Mesenchymal stem cell (in vitro differentiated cells and primary cell): ENCODE data around the gene RAD51B.

Source experiments
- DNase-seq: peaks from one replicate; pipeline ENCODE4 v3.0.0-alpha.2; 2013
- H2AFZ ChIP-seq: one replicate; pipeline ENCODE4 v1.6.1; 2013; ENCODE audit warnings: low read depth, mild to moderate bottlenecking, control low read depth, inconsistent platforms, low read length, moderate library complexity
- H2AK5ac ChIP-seq: 2 replicates; pipeline ENCODE4 v1.6.1; 2013; ENCODE audit warnings: low read length, moderate library complexity, mild to moderate bottlenecking, inconsistent platforms; ENCODE audit not compliant: severe bottlenecking
- H2BK120ac ChIP-seq: one replicate; pipeline ENCODE4 v1.6.1; 2013; ENCODE audit warnings: low read depth, mild to moderate bottlenecking, inconsistent platforms, low read length, moderate library complexity
- H2BK12ac ChIP-seq, 2 experiments: one replicate each; pipeline ENCODE4 v1.6.1; 2013; ENCODE audit warnings: inconsistent platforms in 2 of 2, low read length in 2 of 2, mild to moderate bottlenecking in 2 of 2, moderate library complexity in 2 of 2, control low read depth in 1 of 2
- H2BK15ac ChIP-seq: one replicate; pipeline ENCODE4 v1.6.1; 2013; ENCODE audit warnings: mild to moderate bottlenecking, low read depth, inconsistent platforms; ENCODE audit not compliant: poor library complexity, severe bottlenecking
- H2BK5ac ChIP-seq: 2 replicates; pipeline ENCODE4 v1.6.1; 2013; ENCODE audit warnings: low read depth, mild to moderate bottlenecking, low read length, control low read depth, inconsistent platforms; ENCODE audit not compliant: poor library complexity, severe bottlenecking
- H3K14ac ChIP-seq, 2 experiments: one replicate each; pipeline ENCODE4 v1.6.1; 2013; ENCODE audit warnings: inconsistent platforms in 2 of 2, low read length in 2 of 2, control low read depth in 1 of 2, mild to moderate bottlenecking in 1 of 2, moderate library complexity in 1 of 2
- H3K18ac ChIP-seq, 2 experiments: one replicate each; pipeline ENCODE4 v1.6.1; 2013; ENCODE audit warnings: inconsistent platforms in 2 of 2, low read length in 2 of 2, control low read depth in 1 of 2, low read depth in 1 of 2, mild to moderate bottlenecking in 1 of 2
- H3K23ac ChIP-seq, 2 experiments: one replicate each; pipeline ENCODE4 v1.6.1; 2013; ENCODE audit warnings: inconsistent platforms in 2 of 2, low read length in 2 of 2, mild to moderate bottlenecking in 2 of 2, moderate library complexity in 2 of 2, control low read depth in 1 of 2
- H3K27ac ChIP-seq: 2 replicates; pipeline ENCODE4 v1.5.1; 2013; ENCODE audit warnings: mild to moderate bottlenecking, moderate library complexity, low read length, control low read depth, inconsistent platforms; ENCODE audit not compliant: poor library complexity, severe bottlenecking
- H3K27me3 ChIP-seq, 2 experiments: 2 replicates each; pipeline versions ENCODE4 v1.6.1 to v1.7.0; 2013; ENCODE audit warnings: low read length in 2 of 2, mild to moderate bottlenecking in 2 of 2, moderate library complexity in 2 of 2, control low read depth in 1 of 2, inconsistent platforms in 1 of 2; ENCODE audit not compliant: control insufficient read depth in 1 of 2, insufficient read depth in 1 of 2
- H3K36me3 ChIP-seq, 2 experiments: 2 replicates each; pipeline versions ENCODE4 v1.6.1 to v1.7.0; 2013; ENCODE audit warnings: low read length in 2 of 2, control low read depth in 1 of 2, inconsistent platforms in 1 of 2, low read depth in 1 of 2, mild to moderate bottlenecking in 1 of 2; ENCODE audit not compliant: insufficient read depth in 2 of 2, control insufficient read depth in 1 of 2
- H3K4ac ChIP-seq, 2 experiments: one replicate each; pipeline ENCODE4 v1.6.1; 2013; ENCODE audit warnings: inconsistent platforms in 2 of 2, low read length in 2 of 2, mild to moderate bottlenecking in 2 of 2, moderate library complexity in 2 of 2, control low read depth in 1 of 2, low read depth in 1 of 2
- H3K4me1 ChIP-seq: 2 replicates; pipeline ENCODE4 v1.6.1; 2013; ENCODE audit warnings: low read depth, low read length, control low read depth; ENCODE audit not compliant: control insufficient read depth, insufficient read depth
- H3K4me2 ChIP-seq: 2 replicates; pipeline ENCODE4 v1.6.1; 2013; ENCODE audit warnings: low read length, mild to moderate bottlenecking, inconsistent platforms; ENCODE audit not compliant: poor library complexity, severe bottlenecking
- H3K4me3 ChIP-seq, 2 experiments: 2 replicates each; pipeline versions ENCODE4 v1.5.1 to v1.7.0; 2013; ENCODE audit warnings: low read length in 2 of 2, mild to moderate bottlenecking in 2 of 2, control low read depth in 1 of 2, low read depth in 1 of 2; ENCODE audit not compliant: insufficient read depth in 1 of 2
- H3K79me1 ChIP-seq: replicated peaks from 2 replicates; pipeline ENCODE4 v1.6.1; 2013; ENCODE audit warnings: mild to moderate bottlenecking, control low read depth, low read length, inconsistent platforms; ENCODE audit not compliant: poor library complexity, severe bottlenecking
- H3K9ac ChIP-seq: 2 replicates; pipeline ENCODE4 v1.7.0; 2013; ENCODE audit warnings: mild to moderate bottlenecking, low read length, moderate library complexity
- H3K9me3 ChIP-seq: 2 replicates; pipeline ENCODE4 v1.7.0; 2013; ENCODE audit warnings: mild to moderate bottlenecking, low read length; ENCODE audit not compliant: control insufficient read depth
- H4K8ac ChIP-seq: one replicate; pipeline ENCODE4 v1.6.1; 2013; ENCODE audit warnings: inconsistent platforms, mild to moderate bottlenecking, low read length, moderate library complexity
- H4K91ac ChIP-seq: one replicate; pipeline ENCODE4 v1.6.1; 2013; ENCODE audit warnings: mild to moderate bottlenecking, low read length, inconsistent platforms
- WGBS: methylation state at CpG from one replicate; pipeline ENCODE4 v1.1.7; 2013; ENCODE audit warnings: mixed read lengths; 5-methylcytosine and 5-hydroxymethylcytosine counted together

Gene RAD51B

GRCh38 chr14:68462683-68463082, 643.1 kb downstream of the RAD51B start:
- Histone ChIP-seq H2AFZ (no peak overlapping the region), H3K4me2 (no peak overlapping the region), H2BK15ac (no peak overlapping the region), H2BK5ac (no peak overlapping the region), H4K8ac (no peak overlapping the region), H3K4me3 (no peak overlapping the region), H3K9me3 (no peaks in the 10 kb centered on the region), H3K36me3 (no peaks in the 10 kb centered on the region), H4K91ac (no peak overlapping the region), H3K27ac (no peak overlapping the region), H2BK120ac (no peak overlapping the region), H3K4ac (no peak overlapping the region), H3K14ac (no peak overlapping the region), H3K4me1 (peaks cover 8% of the 10 kb centered on the region), H3K79me1 (no peaks in the 10 kb centered on the region), H3K23ac (no peak overlapping the region), H2BK12ac (peak overlapping the region in 1 of 2 experiments; percentile 14), H3K27me3 (no peaks in the 10 kb centered on the region), H3K18ac (no peak overlapping the region), H3K9ac (no peak overlapping the region), H2AK5ac (peak overlapping the region; percentile 32)
- no CpG with 5 or more reads among the region's 1 CpG for WGBS
- DNase-seq = no peak

- no peak overlapping the region for H2BK120ac ChIP-seq
Measured at GRCh38 chr14:68463299-68463698, 643.7 kb downstream of the RAD51B start.

GRCh38 chr14:68463705-68464374, 644.3 kb downstream of the RAD51B start:
- Histone ChIP-seq H2BK5ac (no peak overlapping the region), H3K23ac (no peak overlapping the region), H2BK12ac (no peak overlapping the region), H3K4me1 (peaks cover 7% of the 10 kb centered on the region), H3K9me3 (no peaks in the 10 kb centered on the region), H2BK15ac (no peak overlapping the region), H4K91ac (no peak overlapping the region), H2AFZ (no peak overlapping the region), H3K27me3 (no peaks in the 10 kb centered on the region), H3K79me1 (no peaks in the 10 kb centered on the region), H3K9ac (no peak overlapping the region), H3K36me3 (no peaks in the 10 kb centered on the region), H4K8ac (no peak overlapping the region), H3K4me2 (no peak overlapping the region), H3K4ac (no peak overlapping the region), H3K18ac (no peak overlapping the region), H3K14ac (no peak overlapping the region), H2AK5ac (no peak overlapping the region), H3K4me3 (no peak overlapping the region), H3K27ac (no peak overlapping the region), H2BK120ac (no peak overlapping the region)
- no peak for DNase-seq

More at GRCh38 chr14:68463299-68463698, 643.7 kb downstream of the RAD51B start:
- no peak overlapping the region for H2AFZ ChIP-seq
- H3K4ac ChIP-seq = no peak overlapping the region
- H3K36me3 ChIP-seq = no peaks in the 10 kb centered on the region
- H2AK5ac ChIP-seq = no peak overlapping the region
- no peak overlapping the region for H3K9ac ChIP-seq
- H3K23ac ChIP-seq = no peak overlapping the region
- no peaks in the 10 kb centered on the region for H3K79me1 ChIP-seq
- no peak for DNase-seq
- no peak overlapping the region for H3K4me2 ChIP-seq
- H4K91ac ChIP-seq = no peak overlapping the region
- H3K18ac ChIP-seq = no peak overlapping the region
- no peak overlapping the region for H3K4me3 ChIP-seq
- no peak overlapping the region for H2BK12ac ChIP-seq
- no peak overlapping the region for H3K27ac ChIP-seq
- no peak overlapping the region for H2BK15ac ChIP-seq
- H4K8ac ChIP-seq = no peak overlapping the region
- H3K14ac ChIP-seq = no peak overlapping the region
- H3K4me1 ChIP-seq = peaks cover 8% of the 10 kb centered on the region
- no peaks in the 10 kb centered on the region for H3K9me3 ChIP-seq
- H2BK5ac ChIP-seq = no peak overlapping the region
- H3K27me3 ChIP-seq = no peaks in the 10 kb centered on the region

DNA sequence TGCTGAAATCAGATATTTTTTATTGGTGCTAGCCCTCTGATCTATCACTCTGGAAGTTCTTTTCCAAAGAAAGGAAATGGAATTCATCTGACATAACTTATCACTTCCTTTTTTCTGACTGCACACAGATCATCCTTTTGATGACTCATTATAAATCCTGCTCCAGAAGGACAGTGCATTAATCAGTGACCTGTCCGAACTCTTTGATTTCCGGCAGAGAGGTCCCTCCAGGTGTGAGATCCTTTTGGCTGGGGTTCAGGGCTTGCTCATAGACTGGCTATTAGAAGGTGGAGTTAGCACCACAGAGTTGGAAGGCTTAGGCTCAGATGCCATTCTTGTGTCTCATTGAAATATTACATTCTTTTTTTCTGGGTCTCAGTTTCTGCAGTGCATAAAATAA, 645.1 kb downstream of the RAD51B start:
- no peak overlapping the region for H2BK120ac ChIP-seq
- H3K18ac ChIP-seq = no peak overlapping the region
- peak overlapping the region; percentile 25 for H3K9ac ChIP-seq
- H3K4me3 ChIP-seq = no peak overlapping the region
- H2AK5ac ChIP-seq = no peak overlapping the region
- H3K4ac ChIP-seq = peak overlapping the region in 1 of 2 experiments; percentile 68
- H3K36me3 ChIP-seq = no peaks in the 10 kb centered on the region
- H3K79me1 ChIP-seq = no peaks in the 10 kb centered on the region
- 3% methylated on average over 2 of the region's 2 CpGs for WGBS
- no peak overlapping the region for H2BK15ac ChIP-seq
- H4K91ac ChIP-seq = no peak overlapping the region
- no peak overlapping the region for H3K14ac ChIP-seq
- no peak for DNase-seq
- H2BK5ac ChIP-seq = no peak overlapping the region
- peaks cover 6% of the 10 kb centered on the region for H3K4me1 ChIP-seq
- peak overlapping the region; percentile 29 for H3K27ac ChIP-seq
- peak overlapping the region in 1 of 2 experiments; percentile 34 for H2BK12ac ChIP-seq
- H3K4me2 ChIP-seq = no peak overlapping the region
- no peak overlapping the region for H4K8ac ChIP-seq
- H2AFZ ChIP-seq = no peak overlapping the region
- no peaks in the 10 kb centered on the region for H3K9me3 ChIP-seq
- H3K23ac ChIP-seq = no peak overlapping the region
- no peaks in the 10 kb centered on the region for H3K27me3 ChIP-seq
